Transverse colon (tissue), 4 donors: ENCODE results near the gene STK40. TPM values are rescaled to one million over a fixed set of nuclear protein-coding genes. Genes with fewer than 3 reads are reported as not detected.
A peak's percentile ranks its signal among the peaks of the same experiment; 100 is the strongest.

Experiments used
- DNase-seq: peaks from one replicate; pipeline ENCODE4 v3.0.0-alpha.2; 2019
- H3K27ac ChIP-seq, 4 donors: fragments of 200-600 bp; sonication (generic); 2 replicates each; pipeline ENCODE4 v1.5.1; 2016 to 2018; ENCODE audit warnings: inconsistent platforms in 4 of 4
- H3K27me3 ChIP-seq: fragments of 200-600 bp; sonication (generic); 2 replicates; pipeline ENCODE4 v1.5.1; 2017; ENCODE audit warnings: inconsistent platforms
- H3K36me3 ChIP-seq, 4 donors: fragments of 200-600 bp; sonication (generic); 2 replicates each; pipeline ENCODE4 v1.5.1; 2017 to 2019; ENCODE audit warnings: inconsistent platforms in 4 of 4
- H3K4me1 ChIP-seq, 4 donors: fragments of 200-600 bp; sonication (generic); 2 replicates each; pipeline ENCODE4 v1.5.1; 2017 to 2020; ENCODE audit warnings: inconsistent platforms in 4 of 4
- H3K4me3 ChIP-seq, 4 donors: fragments of 200-600 bp; sonication (generic); 1 replicate in 1 of 4; 2 replicates in 3 of 4; pipeline versions ENCODE4 v1.5.1 to v1.6.1; 2017 to 2019; ENCODE audit warnings: inconsistent platforms in 4 of 4
- H3K9me3 ChIP-seq, 2 donors: fragments of 200-600 bp; sonication (generic); 2 replicates each; pipeline ENCODE4 v1.5.1; 2017 to 2019; ENCODE audit warnings: inconsistent platforms in 2 of 2
- EP300 ChIP-seq: sonication (generic); formaldehyde crosslinking; IDR thresholded peaks from one replicate; pipeline ENCODE4 v1.6.1; 2017; ENCODE audit warnings: antibody characterized with exemption, low read depth
- POLR2A ChIP-seq: fragments of 450-650 bp; IDR thresholded peaks from one replicate; pipeline ENCODE4 v1.6.1; 2016; ENCODE audit warnings: antibody characterized with exemption, mild to moderate bottlenecking, moderate library complexity
- POLR2AphosphoS5 ChIP-seq, 3 donors: sonication (generic); formaldehyde crosslinking; IDR thresholded peaks; one replicate each; pipeline ENCODE4 v1.6.1; 2016; ENCODE audit warnings: antibody characterized with exemption in 3 of 3
- WGBS, 2 donors: methylation state at CpG; one replicate each; pipeline ENCODE4 v1.1.5; 2018; ENCODE audit warnings: low coverage in 1 of 2; 5-methylcytosine and 5-hydroxymethylcytosine counted together
- in situ Hi-C, 4 donors: fragments of 200-750 bp; cut with MboI; loops; one replicate each; pipeline versions ENCODE4 v1.15.0 to v1.15.1; 2017; ENCODE audit warnings: low sequenced_read_pairs in 3 of 4, low pct_ligation_motif_present in 1 of 4, low pct_unique_long_range_greater_than_20kb in 1 of 4
- intact Hi-C: fragments of 100-400 bp; cut with DNase I; formaldehyde crosslinking; loops from one replicate; pipeline ENCODE4 v1.15.1; 2023; ENCODE audit warnings: low total_unique reads
- total RNA-seq, 4 donors: library from RNA; depleted of rRNA; stranded (reverse); fragments of >200 nt; gene quantifications; one replicate each; pipeline ENCODE4 v1.1.0, GENCODE V29; 2016
- TF ChIP-seq, protein P1 (sequence below), 5 experiments: fragments of 200-600 bp in 3 of 5; fragments of 450-650 bp in 2 of 5; sonication (generic) in 3 of 5; IDR thresholded peaks; 1 replicate in 2 of 5; 2 replicates in 3 of 5; pipeline ENCODE4 v1.5.1; 2016 to 2017; ENCODE audit warnings: antibody characterized with exemption in 5 of 5, inconsistent platforms in 3 of 5, mild to moderate bottlenecking in 2 of 5, moderate library complexity in 1 of 5

STK40 gene
- total RNA-seq, 4 donors from 2014 or later, result 34.0 to 154 (median 44.3) TPM

DNA sequence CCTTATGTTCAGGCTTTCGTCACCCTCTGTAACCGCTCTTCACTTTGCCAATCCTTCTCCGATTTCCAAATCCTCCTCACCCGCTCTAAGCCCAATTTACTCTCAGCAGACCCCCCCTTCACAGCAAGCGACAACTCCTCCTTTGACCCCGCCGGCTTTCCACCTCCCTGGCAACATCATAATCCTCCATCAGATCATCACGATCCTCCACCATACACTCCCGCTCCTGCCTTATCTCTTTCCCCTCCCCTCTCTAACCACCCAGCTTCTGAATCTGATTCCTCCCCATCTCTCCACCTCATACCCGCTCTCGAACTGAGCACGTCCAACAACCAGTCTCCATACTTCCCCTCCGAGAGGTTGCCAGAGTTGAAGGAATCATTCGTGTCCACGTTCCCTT lies 54.8 kb downstream of the STK40 start:
- Histone ChIP-seq H3K9me3 (no peaks in the 10 kb centered on the region), H3K27me3 (peaks cover under 1% of the 10 kb centered on the region), H3K4me1 (peaks cover 0 to 8% (median 5%) of the 10 kb centered on the region in 4 donors), H3K36me3 (no peaks in the 10 kb centered on the region), H3K27ac (no peak overlapping the region), H3K4me3 (no peak overlapping the region)
- in situ Hi-C loops, result loop anchor here in 1 of 4 donors (5.0 kb wide), 1 partner anchor 91 kb away; no protein-coding TSS in a partner anchor
- 92 to 95% methylated on average over 15 of the region's 15 CpGs for WGBS, 2 donors
- intact Hi-C loops, result no loop called here
- TF ChIP-seq POLR2A (no peak), POLR2AphosphoS5 (IDR thresholded peaks at IDR 0.05) (no peak)
- TF ChIP-seq, protein P1, sequence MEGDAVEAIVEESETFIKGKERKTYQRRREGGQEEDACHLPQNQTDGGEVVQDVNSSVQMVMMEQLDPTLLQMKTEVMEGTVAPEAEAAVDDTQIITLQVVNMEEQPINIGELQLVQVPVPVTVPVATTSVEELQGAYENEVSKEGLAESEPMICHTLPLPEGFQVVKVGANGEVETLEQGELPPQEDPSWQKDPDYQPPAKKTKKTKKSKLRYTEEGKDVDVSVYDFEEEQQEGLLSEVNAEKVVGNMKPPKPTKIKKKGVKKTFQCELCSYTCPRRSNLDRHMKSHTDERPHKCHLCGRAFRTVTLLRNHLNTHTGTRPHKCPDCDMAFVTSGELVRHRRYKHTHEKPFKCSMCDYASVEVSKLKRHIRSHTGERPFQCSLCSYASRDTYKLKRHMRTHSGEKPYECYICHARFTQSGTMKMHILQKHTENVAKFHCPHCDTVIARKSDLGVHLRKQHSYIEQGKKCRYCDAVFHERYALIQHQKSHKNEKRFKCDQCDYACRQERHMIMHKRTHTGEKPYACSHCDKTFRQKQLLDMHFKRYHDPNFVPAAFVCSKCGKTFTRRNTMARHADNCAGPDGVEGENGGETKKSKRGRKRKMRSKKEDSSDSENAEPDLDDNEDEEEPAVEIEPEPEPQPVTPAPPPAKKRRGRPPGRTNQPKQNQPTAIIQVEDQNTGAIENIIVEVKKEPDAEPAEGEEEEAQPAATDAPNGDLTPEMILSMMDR (IDR thresholded peaks at IDR 0.05), result no peak
- DNase-seq, result no peak

DNA sequence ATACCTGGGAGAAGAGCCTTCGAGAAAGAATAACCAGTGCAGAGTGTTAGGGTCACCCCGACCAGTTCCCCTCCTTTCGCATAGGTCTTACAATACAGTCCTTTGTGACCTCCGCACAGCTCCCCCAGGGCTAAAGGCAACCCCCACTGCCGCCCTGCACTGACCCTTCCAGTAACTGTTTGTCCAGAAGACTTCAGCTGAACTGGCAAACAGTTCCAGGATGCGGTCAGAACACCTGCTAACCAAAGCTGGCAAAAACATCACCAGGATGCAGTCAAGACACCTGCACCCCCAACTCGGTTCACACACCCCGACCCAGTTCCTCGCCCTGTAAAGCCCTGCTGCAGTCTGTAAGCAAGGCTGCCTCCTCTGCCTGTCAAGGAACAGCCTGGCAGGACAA lies 55.9 kb downstream of the STK40 start:
- DNase-seq, result no peak
- Histone ChIP-seq H3K9me3 (no peaks in the 10 kb centered on the region), H3K4me1 (peaks cover 0 to 8% (median 5%) of the 10 kb centered on the region in 4 donors), H3K36me3 (no peaks in the 10 kb centered on the region), H3K27me3 (peaks cover 8% of the 10 kb centered on the region), H3K27ac (no peak overlapping the region), H3K4me3 (no peak overlapping the region)
- in situ Hi-C loops, result loop anchor here in 1 of 4 donors (5.0 kb wide), 1 partner anchor 92 kb away; no protein-coding TSS in a partner anchor
- 87% methylated on average over 9 of the region's 9 CpGs; no CpG with 5 or more reads in 1 of the 2 donors for WGBS, 2 donors
- TF ChIP-seq EP300, result no peak
- TF ChIP-seq, protein P1 (IDR thresholded peaks at IDR 0.05), result no peak
- TF ChIP-seq POLR2AphosphoS5 (IDR thresholded peaks at IDR 0.05), result no peak
- no peak for TF ChIP-seq POLR2A
- intact Hi-C loops, result no loop called here

GRCh38 chr1:36328713-36329112 lies 57.0 kb downstream of the STK40 start:
- WGBS, 2 donors, result 63 to 100% methylated on average over 1 to 6 of the region's 6 CpGs
- Histone ChIP-seq H3K4me3 (no peak overlapping the region), H3K36me3 (no peaks in the 10 kb centered on the region), H3K27me3 (peaks cover 14% of the 10 kb centered on the region), H3K9me3 (no peaks in the 10 kb centered on the region), H3K27ac (no peak overlapping the region), H3K4me1 (peaks cover 5 to 17% (median 13%) of the 10 kb centered on the region in 4 donors)
- intact Hi-C loops, result loop anchor here (1.0 kb wide), 1 partner anchor 32 kb away; no protein-coding TSS in a partner anchor
- in situ Hi-C loops, result no loop called here
- TF ChIP-seq POLR2A (no peak), POLR2AphosphoS5 (IDR thresholded peaks at IDR 0.05) (no peak), EP300 (no peak)
- TF ChIP-seq, protein P1 (IDR thresholded peaks at IDR 0.05), result no peak
- DNase-seq, result peak; percentile 37

GRCh38 chr1:36328088-36328480 lies 57.6 kb downstream of the STK40 start:
- Histone ChIP-seq H3K9me3 (no peaks in the 10 kb centered on the region), H3K4me1 (peaks cover 6 to 18% (median 14%) of the 10 kb centered on the region in 4 donors), H3K4me3 (no peak overlapping the region), H3K27me3 (peaks cover 15% of the 10 kb centered on the region), H3K36me3 (no peaks in the 10 kb centered on the region), H3K27ac (no peak overlapping the region)
- 84 to 100% methylated on average over 1 to 6 of the region's 6 CpGs for WGBS, 2 donors
- intact Hi-C loops (loop anchor here (1.0 kb wide), 1 partner anchor 32 kb away; no protein-coding TSS in a partner anchor), in situ Hi-C loops (no loop called here)
- TF ChIP-seq POLR2AphosphoS5 (IDR thresholded peaks at IDR 0.05) (no peak), EP300 (no peak), POLR2A (no peak)
- TF ChIP-seq, protein P1 (IDR thresholded peaks at IDR 0.05), result no peak
- DNase-seq, result no peak
